GM12878 (cell line): ENCODE measurements around the gene COL20A1. TPM values are rescaled to one million over a fixed set of nuclear protein-coding genes. Genes with fewer than 3 reads are reported as not detected.
"Not testable (repeated sequence)": the region's sequence is repeated elsewhere in the genome, so short reads cannot be mapped to it uniquely, and the experiment has no call there.

Source experiments
- ATAC-seq: fragments of 200-7000 bp; cut with Tn5 transposase; 3 replicates; pipeline ENCODE4 v1.9.1; 2020; ENCODE audit warnings: mild to moderate bottlenecking, moderate library complexity
- BruUV-seq: library from RNA; stranded (reverse); fragments of 400-500 nt; replicated peaks from 2 replicates; lab custom pipeline; 2021; lab: Mats Ljungman, UMichigan
- CTCF ChIA-PET: fragments of 300-600 bp; sonication (Branson Sonifier 250); formaldehyde crosslinking; extraction: SDS; loops from one replicate; lab custom pipeline; 2021; ENCODE audit warnings: inconsistent platforms; lab: Yijun Ruan, JAX
- POLR2A ChIA-PET: fragments of 350-600 bp; formaldehyde crosslinking; extraction: SDS; loops from one replicate; lab custom pipeline; 2021; ENCODE audit warnings: inconsistent platforms; lab: Charles Lee
- RAD21 ChIA-PET: fragments of 300-600 bp; sonication (Branson Sonifier 250); formaldehyde crosslinking; loops from one replicate; lab custom pipeline; 2023; ENCODE audit warnings: antibody characterized with exemption; ENCODE audit not compliant: unreplicated experiment; lab: Charles Lee
- SMC1A ChIA-PET: fragments of 300-600 bp; sonication (Branson Sonifier 250); formaldehyde crosslinking; loops from one replicate; lab custom pipeline; 2023; ENCODE audit not compliant: unreplicated experiment, uncharacterized antibody; lab: Charles Lee
- DNase-seq: peaks from one replicate; pipeline ENCODE4 v3.0.0-alpha.2; 2011; ENCODE audit warnings: low read depth, low spot score
- FAIRE-seq: peaks from 3 replicates; lab custom pipeline; 2011; peaks lifted over from hg19 to GRCh38; lab: Jason Lieb, UNC
- H2AFZ ChIP-seq: 2 replicates; pipeline ENCODE4 v1.6.0; 2011; ENCODE audit warnings: low read depth, low read length, control low read depth; ENCODE audit not compliant: control insufficient read depth
- H3K27ac ChIP-seq: 2 replicates; pipeline ENCODE4 v1.5.1; 2011; ENCODE audit warnings: control low read depth; ENCODE audit not compliant: control insufficient read depth, insufficient read depth
- H3K27me3 ChIP-seq, 2 experiments: replicated peaks in 1 of 2; 2 replicates each; pipeline versions ENCODE4 v1.6.0 to v1.6.1; 2011; ENCODE audit warnings: low read length in 1 of 2; ENCODE audit not compliant: control insufficient read depth in 2 of 2, insufficient read depth in 2 of 2
- H3K36me3 ChIP-seq, 2 experiments: 2 replicates each; pipeline ENCODE4 v1.5.1; 2011; ENCODE audit warnings: low read length in 1 of 2; ENCODE audit not compliant: control insufficient read depth in 2 of 2, insufficient read depth in 2 of 2
- H3K4me1 ChIP-seq: 2 replicates; pipeline ENCODE4 v1.6.1; 2011; ENCODE audit warnings: mild to moderate bottlenecking, low read length, moderate library complexity, mixed read lengths; ENCODE audit not compliant: control insufficient read depth, insufficient read depth
- H3K4me2 ChIP-seq: 2 replicates; pipeline ENCODE4 v1.6.0; 2011; ENCODE audit warnings: control low read depth; ENCODE audit not compliant: control insufficient read depth, insufficient read depth
- H3K4me3 ChIP-seq: fragments of 200-600 bp; sonication (generic); 2 replicates; pipeline ENCODE4 v1.5.1; 2016
- H3K79me2 ChIP-seq: 2 replicates; pipeline ENCODE4 v1.6.0; 2011; ENCODE audit warnings: low read length; ENCODE audit not compliant: control insufficient read depth, insufficient read depth
- H3K9ac ChIP-seq: 2 replicates; pipeline ENCODE4 v1.8.0; 2011; ENCODE audit warnings: low read length, control low read depth, mixed read lengths; ENCODE audit not compliant: control insufficient read depth, insufficient read depth
- H3K9me3 ChIP-seq: replicated peaks from 3 replicates; pipeline ENCODE4 v1.5.1; 2011; ENCODE audit warnings: mild to moderate bottlenecking, low read length; ENCODE audit not compliant: control insufficient read depth, insufficient read depth
- H4K20me1 ChIP-seq: 2 replicates; pipeline ENCODE4 v1.6.0; 2011; ENCODE audit not compliant: control insufficient read depth, insufficient read depth
- ATF3 ChIP-seq: IDR thresholded peaks from 2 replicates; pipeline ENCODE4 v1.6.1; 2011; ENCODE audit warnings: low read depth, mild to moderate bottlenecking, low read length, moderate library complexity, borderline replicate concordance; ENCODE audit errors: extremely low read depth
- CBX5 ChIP-seq: sonication (generic); IDR thresholded peaks from 2 replicates; pipeline ENCODE4 v1.6.1; 2016; ENCODE audit warnings: low read depth, moderate library complexity, mild to moderate bottlenecking, inconsistent platforms
- E2F4 ChIP-seq: IDR thresholded peaks from 2 replicates; pipeline ENCODE4 v1.6.1; 2012; ENCODE audit warnings: low read depth, low read length, improper control_type of control experiment
- GATAD2B ChIP-seq: fragments of 450-650 bp; conservative IDR thresholded peaks from 2 replicates; pipeline ENCODE4 v1.6.1; 2017; ENCODE audit warnings: low read depth, mild to moderate bottlenecking, moderate library complexity
- HDAC6 ChIP-seq: fragments of 200-600 bp; sonication (generic); IDR thresholded peaks from one replicate; pipeline ENCODE4 v1.8.0; 2017; ENCODE audit warnings: antibody characterized with exemption; ENCODE audit not compliant: unreplicated experiment
- MAX ChIP-seq: IDR thresholded peaks from 2 replicates; pipeline ENCODE4 v1.6.1; 2012; ENCODE audit warnings: low read depth, low read length, improper control_type of control experiment
- MTA2 ChIP-seq: fragments of 450-650 bp; IDR thresholded peaks from 2 replicates; pipeline ENCODE4 v1.6.1; 2016; ENCODE audit warnings: low read depth, mild to moderate bottlenecking, moderate library complexity
- NR2C1 ChIP-seq: fragments of 450-650 bp; IDR thresholded peaks from 2 replicates; pipeline ENCODE4 v1.6.1; 2017; ENCODE audit warnings: antibody characterized with exemption, mild to moderate bottlenecking, moderate library complexity
- PBX3 ChIP-seq: IDR thresholded peaks from 2 replicates; pipeline ENCODE4 v1.6.1; 2011; ENCODE audit warnings: mild to moderate bottlenecking, low read depth, low read length, moderate library complexity; ENCODE audit not compliant: insufficient replicate concordance
- RCOR1 ChIP-seq: conservative IDR thresholded peaks from 2 replicates; pipeline ENCODE4 v1.6.1; 2012; ENCODE audit warnings: low read depth, low read length, improper control_type of control experiment
- TCF12 ChIP-seq: IDR thresholded peaks from 2 replicates; pipeline ENCODE4 v1.6.1; 2011; ENCODE audit warnings: low read depth, mild to moderate bottlenecking, low read length
- YBX1 ChIP-seq: fragments of 450-650 bp; IDR thresholded peaks from 2 replicates; pipeline ENCODE4 v1.6.1; 2016; ENCODE audit warnings: antibody characterized with exemption
- ZNF217 ChIP-seq: fragments of 450-650 bp; IDR thresholded peaks from 2 replicates; pipeline ENCODE4 v1.6.1; 2017; ENCODE audit warnings: antibody characterized with exemption, mild to moderate bottlenecking
- WGBS: methylation state at CpG from one replicate; pipeline ENCODE4 v1.1.6; 2016; ENCODE audit warnings: low lambda C conversion rate; ENCODE audit not compliant: insufficient replicate concordance, insufficient coverage; ENCODE audit errors: missing lambda C conversion rate; 5-methylcytosine and 5-hydroxymethylcytosine counted together
- in situ Hi-C: fragments of 300-500 bp; cut with MboI; formaldehyde crosslinking; loops from 9 replicates; pipeline ENCODE4 v1.14.3; 2018; ENCODE audit warnings: mixed read lengths
- intact Hi-C: fragments of 100-400 bp; cut with micrococcal nuclease; formaldehyde crosslinking; loops from one replicate; pipeline ENCODE4 v1.14.2; 2022; ENCODE audit not compliant: unreplicated experiment
- polyA plus RNA-seq, 11 experiments: library from polyadenylated mRNA; depleted of rRNA in 4 of 11; unstranded in 6 of 11; stranded (reverse) in 5 of 11; fragments of >200 nt; fragmentation: Nextera tagmentation in 4 of 11; fragmentation: Illumina TruSeq in 1 of 11; extraction: Ambion mirVana in 4 of 11; extraction: Trizol in 1 of 11; gene quantifications; 1 replicate in 1 of 11; 2 replicates in 10 of 11; pipeline versions ENCODE4 v1.2.1 to v1.2.3, GENCODE V29; 2011 to 2016; ENCODE audit warnings: inconsistent platforms in 2 of 11, missing spikeins in 2 of 11, low read depth in 1 of 11
- total RNA-seq, 4 experiments: library from RNA; depleted of rRNA in 3 of 4; stranded (reverse); fragments of >200 nt in 3 of 4; fragmentation: Illumina TruSeq in 1 of 4; extraction: Trizol in 1 of 4; gene quantifications; 2 replicates each; pipeline versions ENCODE4 v1.2.1 to v1.2.3, GENCODE V29; 2013 to 2021

The COL20A1 gene
- total and polyA plus RNA-seq, 10 of the 15 experiments (the other 5 are each of a cell fraction or from before 2014, with no cell fraction given), result not detected

GRCh38 chr20:63379296-63379695 is 86.3 kb downstream of the COL20A1 start (continued):
- TF ChIP-seq CBX5 (no peak), MAX (no peak), ATF3 (no peak)

- WGBS, result 51% methylated on average over 9 of the region's 9 CpGs
- intact Hi-C loops, result not testable (repeated sequence)
- CTCF ChIA-PET, result interaction anchor here (1.1 kb wide), 1 partner anchor 38 kb away, joined by 3 read pairs; no protein-coding TSS in a partner anchor
Measured at GRCh38 chr20:63379872-63380271, 86.9 kb downstream of the COL20A1 start.

GRCh38 chr20:63380346-63380870 is 87.4 kb downstream of the COL20A1 start:
- Histone ChIP-seq H3K9ac (no peak overlapping the region), H3K4me1 (no peaks in the 10 kb centered on the region), H3K36me3 (no peaks in the 10 kb centered on the region), H4K20me1 (no peaks in the 10 kb centered on the region), H3K4me3 (no peak overlapping the region), H2AFZ (no peak overlapping the region), H3K27ac (no peak overlapping the region), H3K27me3 (no peaks in the 10 kb centered on the region), H3K79me2 (no peaks in the 10 kb centered on the region), H3K4me2 (no peak overlapping the region), H3K9me3 (no peaks in the 10 kb centered on the region; the same call in 2 of the 3 replicates)
- DNase-seq, result no peak
- ChIA-PET POLR2A (no interaction called here), SMC1A (no interaction called here), CTCF (interaction anchor here (0.8 to 1.1 kb wide), 2 partner anchors 39 to 158 kb away, joined by 3 read pairs; no protein-coding TSS in a partner anchor), RAD21 (no interaction called here)
- ATAC-seq, result no peak
- 78% methylated on average over 17 of the region's 21 CpGs for WGBS
- no TSS peak for BruUV-seq
- in situ Hi-C loops (no loop called here), intact Hi-C loops (no loop called here)
- FAIRE-seq, result no peak
- TF ChIP-seq HDAC6, result no peak
- no peak for TF ChIP-seq YBX1
- TF ChIP-seq MTA2, result no peak
- no peak for TF ChIP-seq E2F4
- TF ChIP-seq TCF12, result no peak
- TF ChIP-seq PBX3, result no peak
- TF ChIP-seq NR2C1, result no peak
- no peak for TF ChIP-seq RCOR1
- TF ChIP-seq ZNF217, result no peak
- TF ChIP-seq GATAD2B, result no peak

More at GRCh38 chr20:63379872-63380271, 86.9 kb downstream of the COL20A1 start:
- H3K36me3 ChIP-seq, H3K4me3 ChIP-seq, RAD21 ChIA-PET, in situ Hi-C loops, FAIRE-seq, H2AFZ ChIP-seq, H3K27ac ChIP-seq, H3K4me2 ChIP-seq, ATAC-seq, H3K27me3 ChIP-seq, SMC1A ChIA-PET, H4K20me1 ChIP-seq, H3K9me3 ChIP-seq, H3K79me2 ChIP-seq, DNase-seq, POLR2A ChIA-PET, BruUV-seq, H3K4me1 ChIP-seq, H3K9ac ChIP-seq: not testable (repeated sequence)
